ENCODE data around the gene STN1.

DNA sequence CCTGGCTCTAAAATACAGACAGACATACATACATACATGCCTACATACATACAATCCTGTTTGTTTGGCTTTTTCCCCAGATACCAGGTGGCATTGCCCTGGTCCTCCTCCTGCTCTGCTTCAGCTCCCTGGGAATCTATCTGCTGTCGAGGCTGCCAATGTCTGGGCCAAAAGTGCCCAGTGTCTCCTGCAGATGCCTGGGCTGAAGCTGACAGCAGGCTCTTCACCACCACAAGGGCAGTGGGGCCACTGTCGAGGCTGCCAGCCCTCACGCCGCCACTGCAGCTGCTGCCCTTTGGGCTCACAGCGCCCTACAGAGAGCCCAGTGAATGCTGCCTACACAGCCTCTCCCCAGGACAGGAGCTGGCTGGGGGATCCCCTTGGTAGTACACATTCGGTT is 18.0 kb upstream of the STN1 start:
- TF ChIP-seq CTCF (IDR thresholded peaks at IDR 0.05) = no peak
- TF ChIP-seq POLR2AphosphoS5 (IDR thresholded peaks at IDR 0.05) = no peak
